Left forelimb (tissue), 1 donor: ENCODE results near the gene ATP5PD.

Experiments used
- DNase-seq: peaks from one replicate; pipeline ENCODE4 v3.0.0-alpha.2; 2018; ENCODE audit warnings: low spot score

Gene ATP5PD

GRCh38 chr17:74994440-74994839, 52.3 kb downstream of the ATP5PD start:
- DNase-seq: no peak

- DNase-seq: no peak
These were observed 54.5 kb downstream of the ATP5PD start for GRCh38 chr17:74992223-74992622.

- no peak for DNase-seq
These were observed 56.1 kb downstream of the ATP5PD start for GRCh38 chr17:74990581-74991105.
